C4-2B (cell line): ENCODE data around the gene CDC42SE2.

Experiments used
- H3K27ac ChIP-seq: fragments of 450-650 bp; 2 replicates; pipeline ENCODE4 v1.5.1; 2017
- ZFX ChIP-seq: fragments of 450-650 bp; IDR thresholded peaks from 2 replicates; pipeline ENCODE4 v1.6.1; 2017
- TF ChIP-seq, protein P1 (sequence below): fragments of 450-650 bp; conservative IDR thresholded peaks from 2 replicates; pipeline ENCODE4 v1.5.1; 2017; ENCODE audit warnings: mild to moderate bottlenecking

CDC42SE2 gene

DNA sequence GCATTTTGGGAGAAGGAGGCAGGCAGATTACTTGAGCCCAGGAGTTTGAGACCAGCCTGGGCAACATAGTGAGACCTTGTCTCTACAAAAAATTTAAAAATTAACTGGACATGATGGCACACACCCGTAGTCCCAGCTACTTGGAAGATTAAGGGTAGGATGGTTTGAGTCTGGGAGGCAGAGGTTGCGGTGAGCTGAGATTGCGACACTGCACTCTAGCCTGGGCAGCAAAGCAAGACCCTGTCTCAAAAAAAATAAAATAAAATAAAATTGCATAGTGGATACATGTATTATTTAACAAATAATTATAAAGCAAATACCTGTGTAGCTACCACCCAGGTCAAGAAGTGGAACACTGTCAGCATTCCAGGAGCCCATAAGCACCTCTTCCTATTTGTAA is 90.1 kb downstream of the CDC42SE2 start:
- TF ChIP-seq, protein P1, sequence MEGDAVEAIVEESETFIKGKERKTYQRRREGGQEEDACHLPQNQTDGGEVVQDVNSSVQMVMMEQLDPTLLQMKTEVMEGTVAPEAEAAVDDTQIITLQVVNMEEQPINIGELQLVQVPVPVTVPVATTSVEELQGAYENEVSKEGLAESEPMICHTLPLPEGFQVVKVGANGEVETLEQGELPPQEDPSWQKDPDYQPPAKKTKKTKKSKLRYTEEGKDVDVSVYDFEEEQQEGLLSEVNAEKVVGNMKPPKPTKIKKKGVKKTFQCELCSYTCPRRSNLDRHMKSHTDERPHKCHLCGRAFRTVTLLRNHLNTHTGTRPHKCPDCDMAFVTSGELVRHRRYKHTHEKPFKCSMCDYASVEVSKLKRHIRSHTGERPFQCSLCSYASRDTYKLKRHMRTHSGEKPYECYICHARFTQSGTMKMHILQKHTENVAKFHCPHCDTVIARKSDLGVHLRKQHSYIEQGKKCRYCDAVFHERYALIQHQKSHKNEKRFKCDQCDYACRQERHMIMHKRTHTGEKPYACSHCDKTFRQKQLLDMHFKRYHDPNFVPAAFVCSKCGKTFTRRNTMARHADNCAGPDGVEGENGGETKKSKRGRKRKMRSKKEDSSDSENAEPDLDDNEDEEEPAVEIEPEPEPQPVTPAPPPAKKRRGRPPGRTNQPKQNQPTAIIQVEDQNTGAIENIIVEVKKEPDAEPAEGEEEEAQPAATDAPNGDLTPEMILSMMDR = no peak
- TF ChIP-seq ZFX = no peak

GRCh38 chr5:131355971-131356528 is 92.2 kb downstream of the CDC42SE2 start:
- TF ChIP-seq, protein P1 = no peak
- TF ChIP-seq ZFX = no peak
- H3K27ac ChIP-seq = no peak overlapping the region

More for the DNA sequence above, 90.1 kb downstream of the CDC42SE2 start:
- no peak overlapping the region for H3K27ac ChIP-seq

- H3K27ac ChIP-seq = no peak overlapping the region
- TF ChIP-seq ZFX = no peak
- TF ChIP-seq, protein P1 = no peak
These were observed 92.8 kb downstream of the CDC42SE2 start for GRCh38 chr5:131356619-131357018.

DNA sequence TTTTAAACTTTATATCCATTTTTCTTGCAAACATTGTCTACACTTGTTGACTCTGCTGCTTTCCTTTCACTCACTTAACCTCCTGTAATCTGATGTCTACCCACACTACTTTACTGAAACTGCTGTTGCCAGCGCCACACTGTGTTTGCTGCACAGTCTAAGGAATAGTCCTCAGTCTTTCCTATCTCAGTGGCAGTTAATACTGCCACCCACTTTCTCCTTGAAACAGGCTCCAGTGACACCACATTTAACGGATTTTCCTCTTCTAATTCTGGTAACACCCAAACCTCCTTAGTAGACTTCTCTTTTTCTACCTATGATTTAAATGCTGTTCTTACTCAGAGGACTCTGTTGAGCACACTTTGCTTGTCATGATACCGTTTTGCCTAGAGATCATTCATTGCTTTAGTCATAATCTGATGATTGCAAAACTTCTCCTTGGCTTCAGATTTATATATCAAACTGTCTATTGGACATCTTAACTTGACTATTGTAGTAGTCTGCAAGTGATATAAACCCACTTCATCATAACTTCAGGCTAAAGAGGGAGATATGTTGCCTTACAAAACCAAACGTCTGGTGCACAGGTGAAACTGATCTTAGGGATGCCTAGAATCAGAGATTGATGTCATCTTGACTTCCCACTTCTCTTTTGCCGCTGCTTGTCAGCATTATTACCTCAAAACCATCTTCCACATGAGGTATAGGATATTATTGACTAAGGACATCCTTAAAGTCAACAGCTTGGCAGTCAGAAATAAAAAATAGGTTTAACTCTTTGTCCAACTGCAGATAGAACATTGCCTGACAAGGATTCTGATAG is 94.1 kb downstream of the CDC42SE2 start:
- TF ChIP-seq, protein P1 = no peak
- no peak for TF ChIP-seq ZFX
- H3K27ac ChIP-seq = no peak overlapping the region

DNA sequence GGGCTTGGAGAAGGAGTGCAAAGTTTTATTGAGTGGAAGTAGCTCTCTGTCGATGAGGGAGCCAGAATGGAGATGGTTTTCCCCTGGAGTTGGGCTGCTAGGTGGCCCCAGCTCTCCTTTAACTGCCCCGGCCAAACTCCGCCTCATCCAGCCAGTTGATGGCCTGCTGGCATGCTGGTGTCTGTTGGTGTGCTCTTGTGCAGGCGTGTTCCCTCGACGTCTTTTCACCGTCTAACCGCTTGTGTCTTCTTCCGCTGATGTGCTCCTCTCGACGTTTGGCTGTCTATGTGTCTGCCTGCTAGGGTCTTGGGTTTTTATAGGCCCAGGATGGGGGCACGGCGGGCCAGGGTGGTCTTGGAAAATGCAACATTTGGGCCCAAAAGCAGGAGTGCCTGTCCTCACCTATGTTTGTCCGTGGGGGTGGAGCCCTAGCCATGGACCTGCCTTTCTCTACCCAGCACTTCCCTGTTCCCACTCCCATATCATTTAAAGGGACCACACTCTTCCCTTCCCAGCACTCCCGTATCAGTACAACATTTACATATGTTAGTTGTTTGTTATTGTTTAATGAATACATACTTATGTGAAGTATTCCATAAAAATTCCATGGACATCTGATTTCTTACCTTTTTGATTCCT is 97.9 kb downstream of the CDC42SE2 start:
- TF ChIP-seq, protein P1 = no peak
- no peak for TF ChIP-seq ZFX
- no peak overlapping the region for H3K27ac ChIP-seq

DNA sequence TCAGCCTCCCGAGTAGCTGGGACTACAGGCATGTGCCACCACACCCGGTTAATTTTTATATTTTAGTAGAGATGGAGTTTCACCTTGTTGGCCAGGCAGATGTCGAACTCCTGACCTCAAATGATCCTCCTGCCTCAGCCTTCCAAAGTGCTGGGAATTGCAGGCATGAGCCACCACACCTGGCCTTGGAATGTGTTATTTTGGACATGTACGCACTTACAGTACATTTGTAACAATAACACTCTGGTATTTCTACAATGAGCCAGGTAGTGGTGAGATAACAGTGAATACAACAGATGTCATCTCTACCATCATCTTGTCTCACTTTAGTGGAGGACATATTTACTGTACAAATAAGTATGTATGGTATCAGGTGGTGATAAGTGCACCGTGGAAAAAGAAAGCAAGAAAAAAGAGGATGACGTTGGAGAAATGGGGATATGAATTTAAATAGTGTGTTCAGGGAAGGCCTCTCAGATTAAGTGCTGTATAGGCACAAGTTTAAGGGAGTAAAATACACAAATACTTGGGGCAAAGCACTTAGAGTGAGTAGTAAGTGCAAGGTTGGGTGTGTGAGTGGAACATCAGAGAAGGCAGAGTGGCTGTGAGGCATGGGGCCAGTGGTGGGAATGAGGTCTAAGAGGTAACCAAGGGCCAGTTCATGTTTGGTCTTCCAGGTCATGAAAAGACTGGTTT is 100.1 kb downstream of the CDC42SE2 start:
- TF ChIP-seq ZFX = no peak
- TF ChIP-seq, protein P1 = no peak
- H3K27ac ChIP-seq = no peak overlapping the region
